ENCODE measurements around the gene LAG3.

Gene LAG3

DNA sequence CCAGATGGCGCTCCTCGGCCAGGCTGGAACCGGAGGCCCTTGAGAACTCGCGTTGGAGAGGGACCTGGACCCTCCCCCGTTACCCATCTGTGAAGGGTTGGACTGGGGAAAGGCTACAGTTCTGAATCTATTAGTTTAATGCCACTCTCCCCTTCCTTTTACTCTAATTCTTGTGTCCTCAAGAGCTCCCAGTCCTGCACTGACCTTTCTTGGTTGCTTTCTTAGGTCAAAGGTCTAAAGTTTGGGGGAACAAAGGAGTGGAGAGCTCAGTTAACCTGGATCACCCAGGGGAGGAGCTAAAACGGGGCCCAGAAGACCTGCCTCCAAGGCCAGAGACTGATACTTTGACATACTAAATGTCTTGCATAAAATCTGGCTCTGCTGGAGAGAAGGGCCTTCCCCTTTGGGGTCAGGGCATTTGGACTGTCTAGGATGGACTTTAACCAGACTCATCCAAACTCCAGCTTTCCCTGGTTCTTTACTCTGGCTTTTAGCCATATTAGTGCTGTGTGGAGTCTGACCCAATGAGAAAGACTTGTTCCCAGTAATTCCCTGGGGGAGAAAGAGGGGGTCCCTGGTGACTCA is 18.5 kb upstream of the LAG3 start:
- no peak for DNase-seq (ENCODE audit: low spot score)

GRCh38 chr12:6754411-6754810 is 17.9 kb upstream of the LAG3 start:
- DNase-seq (ENCODE audit: low spot score) = no peak

DNA sequence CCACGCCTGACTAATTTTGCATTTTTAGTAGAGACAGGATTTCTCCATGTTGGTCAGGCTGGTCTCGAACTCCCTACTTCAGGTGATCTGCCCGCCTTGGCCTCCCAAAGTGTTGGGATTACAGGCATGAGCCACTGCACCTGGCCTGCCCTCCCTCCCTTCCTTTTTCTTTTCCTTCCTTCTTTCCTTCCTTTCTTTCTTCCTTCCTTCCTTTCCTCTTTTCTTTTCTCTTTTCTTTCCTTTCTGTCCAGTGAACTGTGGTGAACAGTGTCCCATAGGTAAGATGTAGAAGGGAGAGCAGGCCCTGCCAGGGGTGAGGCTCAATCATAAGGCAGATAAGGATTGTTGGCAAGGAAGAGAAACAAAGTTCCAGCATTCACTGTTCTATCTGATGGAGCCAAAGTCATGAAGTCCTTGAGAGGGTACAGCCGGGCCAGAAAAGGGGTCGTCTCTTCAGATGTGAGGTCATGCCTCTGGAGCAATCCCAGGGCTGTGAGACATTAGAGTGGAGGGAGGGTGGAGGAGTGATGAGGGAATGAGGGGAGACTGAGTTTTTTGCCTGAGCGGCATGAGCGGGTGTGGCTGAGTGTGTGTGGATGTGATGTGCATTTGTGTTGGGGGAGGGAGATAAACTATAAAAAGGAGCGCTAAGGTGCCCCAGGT is 15.2 kb upstream of the LAG3 start:
- DNase-seq (ENCODE audit: low spot score) = peak; percentile 32

DNA sequence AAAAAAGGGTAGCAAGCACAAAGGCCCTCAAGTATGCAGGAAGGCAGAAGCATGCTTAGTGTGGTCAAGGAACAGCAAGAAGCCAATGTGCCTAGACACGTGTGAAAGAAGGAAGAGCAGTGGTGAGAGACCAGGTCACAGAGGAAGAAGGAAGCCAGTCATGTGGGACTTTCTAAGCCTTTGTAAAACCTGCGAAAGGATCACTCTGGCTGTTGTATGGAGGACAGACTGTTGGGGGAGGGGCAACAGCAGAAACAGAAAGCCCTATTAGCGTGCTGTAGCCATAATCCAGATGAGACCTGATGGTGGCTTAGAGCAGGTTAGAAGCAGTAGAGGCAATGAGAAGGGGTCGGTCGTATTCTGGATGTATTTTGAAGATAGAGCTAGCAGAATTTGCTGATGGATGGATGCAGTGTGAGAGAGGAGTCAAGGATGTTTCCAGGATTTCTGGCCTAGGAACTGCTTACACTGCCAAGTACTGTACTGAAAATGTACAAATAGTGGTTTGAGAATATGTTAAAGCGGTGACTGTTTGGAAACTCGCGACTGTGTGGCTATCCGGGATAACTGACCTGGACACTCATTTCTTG is 13.7 kb upstream of the LAG3 start:
- no peak for DNase-seq (ENCODE audit: low spot score)

DNA sequence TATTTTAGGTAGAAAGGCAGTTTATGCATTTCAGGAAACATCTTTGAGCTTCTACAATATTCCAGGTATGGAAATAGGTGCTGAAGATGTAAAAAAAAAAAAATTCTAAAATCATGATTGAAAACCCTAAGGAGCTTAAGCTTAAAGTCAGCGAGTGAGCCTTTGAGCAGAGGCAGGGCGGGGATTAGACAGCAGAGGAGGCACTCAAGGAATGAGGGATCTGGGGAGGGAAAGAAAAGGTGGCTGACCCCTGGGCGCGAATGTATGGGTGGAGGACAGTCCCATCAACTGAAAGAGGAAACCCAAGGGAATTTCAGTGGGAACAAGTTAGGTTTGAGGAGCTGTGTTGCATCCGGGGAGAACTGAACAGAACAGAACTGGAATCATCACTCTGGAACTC is 12.6 kb upstream of the LAG3 start:
- no peak for DNase-seq (ENCODE audit: low spot score)

- DNase-seq (ENCODE audit: low spot score) = no peak
These were observed 8.9 kb upstream of the LAG3 start for GRCh38 chr12:6763380-6763779.

DNA sequence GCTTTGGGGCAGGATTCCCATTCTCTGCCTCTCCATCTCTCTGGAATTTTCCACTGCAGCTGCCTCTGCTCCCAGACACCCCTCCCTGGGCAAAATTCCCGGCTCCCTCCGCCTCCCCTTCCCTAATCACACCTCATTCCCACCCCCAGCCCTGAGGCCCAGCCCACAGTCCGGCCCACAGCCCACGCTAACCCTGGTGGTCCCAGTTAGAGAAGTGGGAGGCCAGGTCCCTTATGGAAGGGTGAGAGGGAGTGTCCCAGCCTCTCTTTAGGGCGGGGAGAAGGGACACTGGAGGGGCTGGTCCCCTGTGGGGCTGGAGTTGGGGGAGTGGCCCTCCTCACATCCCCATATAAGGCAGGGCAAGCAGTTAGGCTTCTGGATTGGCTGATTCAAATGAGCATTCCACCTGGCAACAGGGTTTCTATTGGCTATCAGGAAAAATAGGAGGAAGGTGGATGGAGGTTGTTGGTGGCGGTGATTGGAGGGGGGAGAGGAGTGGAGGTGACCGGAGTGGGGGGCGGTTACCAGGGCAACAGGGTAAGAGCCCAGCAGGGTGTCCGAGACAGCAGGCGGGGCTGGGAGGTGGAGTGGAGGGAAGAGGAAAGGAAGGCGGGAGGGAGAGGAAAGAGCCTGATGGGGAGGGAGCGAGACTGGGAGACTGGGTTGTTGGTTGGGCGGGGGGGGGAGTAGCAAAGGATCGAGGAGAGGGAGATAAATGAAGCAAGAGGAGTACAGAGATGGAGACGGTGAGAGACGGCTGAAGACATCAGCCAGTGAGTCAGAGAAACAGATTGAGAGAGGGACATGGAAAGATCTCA is 8.1 kb upstream of the LAG3 start:
- DNase-seq (ENCODE audit: low spot score) = peak; percentile 70

GRCh38 chr12:6765048-6765633 is 7.2 kb upstream of the LAG3 start:
- peak; percentile 73 for DNase-seq (ENCODE audit: low spot score)

DNA sequence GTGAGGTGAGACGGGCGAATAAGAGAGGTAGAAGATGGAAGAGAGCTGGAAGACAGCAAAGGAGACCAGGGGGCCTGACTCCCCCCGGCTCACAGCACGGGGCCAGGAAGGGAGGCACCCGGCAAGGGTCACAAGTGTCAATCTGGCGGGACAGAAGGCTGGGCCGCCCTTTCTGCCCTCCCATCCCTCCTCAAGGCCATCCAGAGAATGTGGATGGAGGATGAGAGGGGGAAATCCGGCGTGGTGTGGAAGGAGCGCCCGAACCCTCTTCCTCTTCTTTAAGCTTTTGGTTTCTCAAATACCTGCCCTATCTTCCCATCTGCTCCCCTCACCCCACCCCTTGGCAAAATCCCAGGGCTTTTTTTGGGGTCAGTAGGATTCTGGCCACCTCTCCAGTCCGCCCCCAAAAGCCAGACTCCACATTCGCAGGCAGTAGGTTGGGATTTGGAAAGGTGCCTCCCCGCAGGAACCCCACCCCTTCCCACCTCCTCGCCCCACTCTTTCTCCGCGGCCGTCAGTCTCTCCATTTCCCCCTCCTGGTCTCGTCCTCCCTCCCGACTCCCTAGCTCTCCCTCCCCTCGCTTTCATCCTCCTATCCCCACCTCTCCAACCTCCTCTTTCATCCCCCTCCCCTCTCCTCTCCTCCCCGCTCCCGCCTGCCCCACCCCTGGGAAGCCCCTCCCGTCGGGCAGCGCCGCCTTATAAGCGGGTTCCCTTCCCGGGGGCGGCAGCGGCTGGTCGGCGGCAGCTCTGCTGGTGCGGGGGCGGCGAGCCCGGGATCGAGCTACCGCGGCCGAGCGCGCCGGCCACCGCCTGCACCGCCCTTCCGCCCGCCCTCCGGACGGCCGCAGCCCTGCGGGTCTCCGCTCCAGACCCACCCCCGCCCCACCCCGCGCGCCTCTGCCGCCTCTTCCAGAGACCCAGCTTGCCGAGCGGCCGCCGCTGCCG is 6.4 kb upstream of the LAG3 start, which contains the start of gene PTMS:
TSS of gene PTMS (plus strand) at position 730 of the 948 bp plus-strand sequence. CDS start 343 bp downstream, outside the sequence.
- peak; percentile 29 for DNase-seq (ENCODE audit: low spot score)

GRCh38 chr12:6766651-6767349 is 5.5 kb upstream of the LAG3 start:
- DNase-seq (ENCODE audit: low spot score) = peak; percentile 69

DNA sequence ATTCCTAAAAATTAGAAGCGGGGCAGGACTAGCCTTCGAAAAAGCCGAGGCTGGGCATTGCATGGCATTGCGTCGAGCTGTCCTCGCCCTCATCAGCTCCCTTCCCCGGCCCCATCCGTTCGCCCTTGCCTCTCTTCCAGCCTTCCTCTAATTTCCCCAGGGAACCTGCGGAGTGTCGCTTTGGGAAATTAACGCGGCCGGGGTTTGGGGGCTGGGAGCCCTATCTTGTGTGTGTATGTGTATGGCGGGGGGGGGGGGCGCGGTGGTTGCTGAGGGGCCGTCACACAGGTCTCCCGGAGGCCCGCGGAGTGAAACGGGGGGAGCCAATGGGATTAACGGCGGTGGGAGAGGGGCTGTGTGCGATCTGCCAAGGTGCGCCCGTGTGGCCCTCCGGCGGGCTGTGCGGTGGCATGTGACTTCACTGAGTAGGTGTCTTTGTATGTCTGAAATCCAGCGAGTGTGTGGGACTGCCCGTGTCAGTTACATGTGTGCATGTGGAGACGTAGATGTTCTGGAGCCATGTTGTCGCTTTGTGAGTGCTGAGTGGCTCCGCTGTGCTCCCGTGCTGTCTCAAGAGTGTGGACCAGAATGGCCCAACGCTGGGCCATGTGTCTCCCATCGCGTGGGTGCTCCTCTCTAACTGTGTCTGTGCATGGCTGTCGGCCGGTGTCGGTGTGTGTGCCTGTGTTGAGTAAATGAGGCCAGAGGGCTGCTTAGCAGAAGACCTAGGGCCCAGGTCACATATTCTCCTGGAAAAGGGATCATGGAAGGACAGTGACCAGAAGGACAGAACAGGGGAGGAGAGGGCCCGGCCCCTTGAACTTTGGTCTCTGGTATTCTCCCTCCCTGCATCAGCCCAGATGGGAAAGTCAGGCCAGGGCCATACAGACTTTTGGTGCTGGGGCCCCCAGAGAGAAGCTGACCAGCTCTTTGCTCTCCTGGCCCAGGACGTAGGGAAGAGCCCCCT is 4.7 kb upstream of the LAG3 start:
- DNase-seq (ENCODE audit: low spot score) = no peak

- DNase-seq (ENCODE audit: low spot score) = no peak
These were observed 3.8 kb upstream of the LAG3 start for GRCh38 chr12:6768437-6768914.

DNA sequence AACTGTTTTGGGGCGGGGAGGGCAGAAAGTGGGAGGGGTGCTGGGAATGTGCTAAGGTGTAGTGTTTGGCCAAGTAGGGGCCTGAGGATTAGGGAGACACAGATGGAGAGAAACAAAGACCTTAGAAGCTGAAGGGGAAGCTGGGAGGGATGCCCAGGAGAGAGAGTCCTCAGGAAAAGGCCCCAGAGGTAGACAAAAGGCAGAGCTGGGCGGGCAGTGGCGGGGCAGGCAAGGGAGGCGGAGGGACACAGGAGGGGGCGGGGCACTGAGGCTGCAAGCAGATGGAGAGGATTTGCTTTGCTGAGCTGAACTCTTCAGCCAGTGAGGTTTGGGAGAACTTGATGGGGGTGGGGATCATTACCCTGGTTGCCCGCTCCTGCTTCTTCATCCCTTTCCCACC is 3.3 kb upstream of the LAG3 start:
- peak; percentile 50 for DNase-seq (ENCODE audit: low spot score)

DNA sequence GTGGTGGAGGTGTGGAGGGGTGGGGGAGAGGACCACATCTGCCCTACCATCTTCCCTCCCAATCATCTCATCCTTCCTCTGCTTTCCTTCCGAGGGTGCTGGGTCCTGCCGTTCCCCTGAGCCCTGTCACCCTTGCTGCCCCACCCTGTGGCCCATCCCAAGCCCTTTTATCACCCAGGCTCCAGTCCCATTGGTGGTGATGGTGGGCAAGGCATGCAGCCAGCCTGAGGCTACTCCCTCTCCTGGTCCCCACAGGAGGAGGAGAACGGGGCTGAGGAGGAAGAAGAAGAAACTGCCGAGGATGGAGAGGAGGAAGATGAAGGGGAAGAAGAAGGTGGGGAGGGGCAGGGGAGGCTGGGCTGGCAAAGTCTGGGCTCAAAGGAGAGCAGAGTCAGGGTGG is 2.7 kb upstream of the LAG3 start:
- DNase-seq (ENCODE audit: low spot score) = peak; percentile 50

DNA sequence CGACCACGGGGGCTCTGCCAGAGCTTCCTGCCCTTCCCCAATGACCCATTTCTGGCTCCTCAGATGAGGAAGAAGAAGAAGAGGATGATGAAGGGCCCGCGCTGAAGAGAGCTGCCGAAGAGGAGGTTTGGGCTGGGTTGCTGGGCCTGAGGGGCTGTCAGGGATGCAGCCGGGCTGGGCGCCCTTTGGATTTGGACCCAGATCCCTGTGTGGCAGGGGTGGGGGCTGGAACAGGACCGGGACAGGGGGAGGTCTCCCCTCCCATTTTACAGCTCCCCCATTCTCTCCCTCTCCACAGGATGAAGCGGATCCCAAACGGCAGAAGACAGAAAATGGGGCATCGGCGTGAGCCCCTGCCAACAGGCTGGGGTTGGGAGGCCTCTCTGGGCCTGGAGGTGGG is 2.2 kb upstream of the LAG3 start:
- no peak for DNase-seq (ENCODE audit: low spot score)

DNA sequence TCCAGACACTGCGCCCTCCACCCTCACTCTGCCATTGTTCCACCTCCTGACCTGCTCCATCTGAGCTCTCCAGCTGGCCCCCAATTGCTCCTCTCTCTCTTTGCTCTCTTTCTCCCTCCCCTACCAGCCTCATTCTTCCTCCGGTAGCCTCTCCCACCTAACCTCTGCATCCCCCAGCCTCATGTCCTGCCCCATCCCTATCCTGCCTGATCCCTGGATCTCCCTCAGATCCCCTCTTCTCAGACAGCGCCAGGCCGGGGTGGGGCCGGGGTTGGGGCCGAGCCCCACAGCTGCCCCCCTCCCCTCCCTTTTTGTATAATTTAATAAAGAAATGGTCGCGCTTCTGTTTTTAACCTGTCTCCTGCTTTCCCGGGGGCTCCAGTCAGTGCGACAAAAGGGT is 1.7 kb upstream of the LAG3 start:
- no peak for DNase-seq (ENCODE audit: low spot score)

DNA sequence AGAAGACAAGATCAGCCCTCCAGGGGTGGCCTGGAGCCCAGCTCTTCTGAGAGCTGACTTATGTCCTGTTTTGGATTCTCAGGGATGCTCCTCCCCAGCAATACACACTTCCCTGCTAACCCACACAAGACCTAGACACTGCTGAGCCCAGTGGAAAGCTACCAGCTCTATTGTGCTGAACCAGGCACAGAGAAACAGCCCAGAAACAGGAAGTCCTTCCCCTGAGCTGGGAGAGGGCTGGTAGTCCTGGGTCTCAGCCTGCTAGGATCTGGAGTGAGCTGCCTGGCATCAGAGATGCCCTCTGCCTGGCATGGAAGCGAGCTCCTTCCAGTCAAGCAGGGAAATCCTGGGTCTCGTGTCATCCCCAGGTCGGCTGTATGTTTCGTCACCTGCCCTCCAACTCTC is 1.2 kb upstream of the LAG3 start:
- DNase-seq (ENCODE audit: low spot score) = no peak

- no peak for DNase-seq (ENCODE audit: low spot score)
These were observed 600 bp upstream of the LAG3 start for GRCh38 chr12:6771509-6772330.

Data from hematopoietic multipotent progenitor cell treated with erythropoietin and hydrocortisone succinate and interleukin-3 and kit ligand, for 15 days (in vitro differentiated cells).